GM18526 (cell line): Measurements from ENCODE around the gene ACO1.

Source experiments
- POLR2A ChIP-seq: IDR thresholded peaks from 3 replicates; pipeline ENCODE4 v1.6.1; 2011; ENCODE audit not compliant: insufficient read length; ENCODE audit errors: extremely low read depth

ACO1 gene

GRCh38 chr9:32490601-32491000 lies 106.2 kb downstream of the ACO1 start:
- no peak for TF ChIP-seq POLR2A

- no peak for TF ChIP-seq POLR2A
Observed at GRCh38 chr9:32497921-32498320, 113.5 kb downstream of the ACO1 start.

GRCh38 chr9:32500768-32501167 lies 116.3 kb downstream of the ACO1 start:
- TF ChIP-seq POLR2A = no peak

DNA sequence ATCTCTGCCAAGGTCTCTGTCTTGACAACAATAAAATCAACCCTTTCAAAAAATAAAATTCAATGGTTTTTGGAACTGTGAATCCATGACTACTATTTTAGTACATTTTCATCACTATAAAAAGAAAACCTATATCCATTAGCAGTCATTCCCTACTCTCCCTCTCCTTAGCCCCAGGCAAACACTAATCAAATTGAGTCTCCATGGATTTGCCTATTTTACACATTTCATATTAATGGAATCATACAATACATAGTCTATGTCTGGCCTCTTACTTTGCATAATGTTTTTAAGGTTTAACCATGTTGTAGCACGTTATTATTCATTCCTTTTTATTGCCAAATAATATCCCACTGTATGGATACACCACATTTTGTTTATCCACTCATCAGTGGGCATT lies 117.4 kb downstream of the ACO1 start:
- no peak for TF ChIP-seq POLR2A

DNA sequence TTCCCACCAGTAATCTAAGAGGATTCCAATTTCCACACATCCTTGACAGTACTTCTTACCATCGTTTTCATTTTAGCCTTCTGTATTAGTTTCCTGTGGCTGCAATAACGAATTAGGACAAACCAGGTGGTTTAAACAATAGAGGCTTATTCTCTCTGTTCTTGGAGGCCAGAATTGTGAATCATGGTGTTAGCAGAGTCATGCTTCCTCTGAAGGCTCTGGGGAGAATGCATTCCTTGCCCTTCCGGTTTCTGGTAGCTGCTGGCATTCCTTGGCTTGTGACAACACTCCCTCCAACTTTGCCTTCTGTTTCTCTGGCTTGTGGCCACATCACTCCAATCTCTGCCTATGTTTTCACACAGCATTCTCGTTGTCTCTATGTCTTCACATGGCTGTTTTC lies 118.0 kb downstream of the ACO1 start:
- no peak for TF ChIP-seq POLR2A

DNA sequence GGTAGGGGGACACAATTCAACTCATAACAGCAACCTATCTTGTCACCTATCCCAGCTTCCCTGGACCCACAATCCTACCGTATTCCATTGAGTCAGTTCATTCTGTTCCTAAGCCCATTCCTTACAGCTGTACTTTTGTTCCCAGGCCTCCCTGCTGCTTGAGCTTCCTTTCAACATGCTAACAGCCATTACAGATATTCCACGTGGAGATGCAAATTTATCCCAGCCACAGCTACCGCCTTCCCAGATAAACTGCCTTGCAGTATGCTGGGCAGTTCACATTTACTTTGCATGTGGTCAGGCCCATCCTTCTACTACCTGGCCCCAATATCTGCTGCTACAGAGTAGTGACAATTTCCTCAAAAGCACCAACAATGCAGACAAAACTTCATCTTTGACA lies 118.6 kb downstream of the ACO1 start:
- no peak for TF ChIP-seq POLR2A
